H9 (cell line): ENCODE results near the gene DICER1. TPM values are rescaled to one million over a fixed set of nuclear protein-coding genes. Genes with fewer than 3 reads are reported as not detected.
A peak's percentile ranks its signal among the peaks of the same experiment; 100 is the strongest.

Source experiments
- DNase-seq: peaks from one replicate; pipeline ENCODE4 v3.0.0-alpha.2; 2017
- H2AFZ ChIP-seq: one replicate; pipeline ENCODE4 v1.6.1; 2013; ENCODE audit warnings: mild to moderate bottlenecking, low read length, control low read depth, moderate library complexity
- H2AK5ac ChIP-seq: 2 replicates; pipeline ENCODE4 v1.6.1; 2013; ENCODE audit warnings: low read length, control low read depth, mixed read lengths; ENCODE audit not compliant: insufficient read length
- H2BK120ac ChIP-seq: one replicate; pipeline ENCODE4 v1.6.1; 2013; ENCODE audit warnings: low read depth, mild to moderate bottlenecking, low read length, control low read depth, inconsistent platforms; ENCODE audit not compliant: poor library complexity, severe bottlenecking
- H2BK12ac ChIP-seq: 2 replicates; pipeline ENCODE4 v1.6.1; 2013; ENCODE audit warnings: low read length, control low read depth, mixed read lengths, low read depth; ENCODE audit not compliant: insufficient read length
- H2BK15ac ChIP-seq: 2 replicates; pipeline ENCODE4 v1.6.1; 2013; ENCODE audit warnings: low read depth, low read length, control low read depth
- H2BK20ac ChIP-seq: one replicate; pipeline ENCODE4 v1.6.1; 2013; ENCODE audit warnings: low read depth, mild to moderate bottlenecking, low read length, control low read depth, inconsistent platforms; ENCODE audit not compliant: poor library complexity, severe bottlenecking
- H2BK5ac ChIP-seq: 2 replicates; pipeline ENCODE4 v1.6.1; 2013; ENCODE audit warnings: low read length, control low read depth, mixed read lengths; ENCODE audit not compliant: insufficient read length
- H3K14ac ChIP-seq: 2 replicates; pipeline ENCODE4 v1.6.1; 2013; ENCODE audit warnings: low read length, control low read depth; ENCODE audit not compliant: insufficient read depth
- H3K18ac ChIP-seq: 2 replicates; pipeline ENCODE4 v1.6.1; 2013; ENCODE audit warnings: low read depth, mild to moderate bottlenecking, mixed read lengths, low read length, control low read depth; ENCODE audit not compliant: insufficient read length
- H3K23ac ChIP-seq: 2 replicates; pipeline ENCODE4 v1.6.1; 2013; ENCODE audit warnings: low read length, control low read depth, mixed read lengths, low read depth; ENCODE audit not compliant: insufficient read length
- H3K23me2 ChIP-seq: 2 replicates; pipeline ENCODE4 v1.6.1; 2013; ENCODE audit warnings: low read depth, mild to moderate bottlenecking, mixed read lengths, low read length, control low read depth; ENCODE audit not compliant: insufficient read length, poor library complexity, severe bottlenecking
- H3K27ac ChIP-seq: 2 replicates; pipeline ENCODE4 v1.5.1; 2013; ENCODE audit warnings: low read length, control low read depth, mixed read lengths, low read depth; ENCODE audit not compliant: insufficient read length
- H3K27me3 ChIP-seq: 2 replicates; pipeline ENCODE4 v1.6.1; 2013; ENCODE audit warnings: low read length, control low read depth, inconsistent platforms; ENCODE audit not compliant: insufficient read depth
- H3K4ac ChIP-seq: 2 replicates; pipeline ENCODE4 v1.6.1; 2013; ENCODE audit warnings: low read depth, mild to moderate bottlenecking, control low read depth, inconsistent platforms, low read length, moderate library complexity
- H3K4me1 ChIP-seq: 2 replicates; pipeline ENCODE4 v1.6.1; 2013; ENCODE audit warnings: low read length, control low read depth, inconsistent platforms; ENCODE audit not compliant: insufficient read depth
- H3K4me2 ChIP-seq: 2 replicates; pipeline ENCODE4 v1.6.1; 2013; ENCODE audit warnings: low read length, control low read depth, mixed read lengths; ENCODE audit not compliant: insufficient read length, insufficient read depth
- H3K56ac ChIP-seq: 2 replicates; pipeline ENCODE4 v1.6.1; 2013; ENCODE audit warnings: low read depth, mild to moderate bottlenecking, mixed read lengths, low read length, control low read depth; ENCODE audit not compliant: insufficient read length
- H3K79me1 ChIP-seq: 2 replicates; pipeline ENCODE4 v1.6.1; 2013; ENCODE audit warnings: low read depth, mild to moderate bottlenecking, moderate library complexity, low read length, control low read depth, inconsistent platforms; ENCODE audit not compliant: insufficient read depth, poor library complexity, severe bottlenecking
- H3K79me2 ChIP-seq: 2 replicates; pipeline ENCODE4 v1.6.1; 2013; ENCODE audit warnings: low read length, control low read depth, inconsistent platforms; ENCODE audit not compliant: insufficient read depth
- H3K9ac ChIP-seq: 2 replicates; pipeline ENCODE4 v1.6.1; 2013; ENCODE audit warnings: low read length, control low read depth, mixed read lengths; ENCODE audit not compliant: insufficient read length; ENCODE audit errors: extremely low read depth
- H3K9me3 ChIP-seq: one replicate; pipeline ENCODE4 v1.6.1; 2013; ENCODE audit warnings: low read depth, low read length, inconsistent platforms; ENCODE audit not compliant: control insufficient read depth
- H3T11ph ChIP-seq: one replicate; pipeline ENCODE4 v1.6.1; 2013; ENCODE audit warnings: mild to moderate bottlenecking, low read length, control low read depth, inconsistent platforms
- H4K20me1 ChIP-seq: one replicate; pipeline ENCODE4 v1.6.1; 2013; ENCODE audit not compliant: control insufficient read depth, insufficient read length, insufficient read depth
- H4K5ac ChIP-seq: 2 replicates; pipeline ENCODE4 v1.6.1; 2013; ENCODE audit warnings: low read depth, mild to moderate bottlenecking, mixed read lengths, low read length, control low read depth; ENCODE audit not compliant: insufficient read length
- H4K8ac ChIP-seq: replicated peaks from 2 replicates; pipeline ENCODE4 v1.6.1; 2013; ENCODE audit warnings: low read length, control low read depth, mixed read lengths, low read depth; ENCODE audit not compliant: insufficient read length
- H4K91ac ChIP-seq: 2 replicates; pipeline ENCODE4 v1.6.1; 2013; ENCODE audit warnings: low read depth, mild to moderate bottlenecking, moderate library complexity, mixed read lengths, low read length, control low read depth; ENCODE audit not compliant: insufficient read length
- H3K27ac Mint-ChIP-seq, 3 experiments: 2 replicates in 2 of 3; 3 replicates in 1 of 3; pipeline ENCODE4 v1.8.0; 2020 to 2021; ENCODE audit warnings: mixed read lengths in 3 of 3, mild to moderate bottlenecking in 1 of 3, moderate library complexity in 1 of 3
- H3K27me3 Mint-ChIP-seq: 2 replicates; pipeline ENCODE4 v1.8.0; 2021; ENCODE audit warnings: low read depth, mild to moderate bottlenecking, moderate library complexity, mixed read lengths
- H3K36me3 Mint-ChIP-seq, 3 experiments: 2 replicates in 2 of 3; 3 replicates in 1 of 3; pipeline ENCODE4 v1.8.0; 2020 to 2021; ENCODE audit warnings: low read depth in 3 of 3, mixed read lengths in 3 of 3; ENCODE audit not compliant: insufficient read depth in 1 of 3
- H3K4me1 Mint-ChIP-seq, 2 experiments: 2 replicates each; pipeline ENCODE4 v1.8.0; 2020; ENCODE audit warnings: mixed read lengths in 2 of 2
- H3K4me3 Mint-ChIP-seq, 2 experiments: 2 replicates in 1 of 2; 3 replicates in 1 of 2; pipeline ENCODE4 v1.8.0; 2020 to 2021; ENCODE audit warnings: mild to moderate bottlenecking in 2 of 2, mixed read lengths in 2 of 2, moderate library complexity in 1 of 2
- H3K9me3 Mint-ChIP-seq, 2 experiments: 2 replicates in 1 of 2; 3 replicates in 1 of 2; pipeline ENCODE4 v1.8.0; 2020; ENCODE audit warnings: mild to moderate bottlenecking in 2 of 2, mixed read lengths in 2 of 2, moderate library complexity in 1 of 2
- CTCF ChIP-seq: fragments of 200-600 bp; sonication (generic); conservative IDR thresholded peaks from 3 replicates; pipeline ENCODE4 v1.8.0; 2021; ENCODE audit warnings: antibody characterized with exemption, mild to moderate bottlenecking
- WGBS: extraction: QIAGEN DNeasy Blood & Tissue Kit; methylation state at CpG from one replicate; pipeline ENCODE4 v1.1.7; 2013; ENCODE audit warnings: missing lambda C conversion rate, low lambda C conversion rate, mixed read lengths; ENCODE audit not compliant: insufficient read length; ENCODE audit errors: extremely low coverage; 5-methylcytosine and 5-hydroxymethylcytosine counted together
- total RNA-seq: library from RNA; stranded (reverse); gene quantifications from 2 replicates; pipeline ENCODE4 v1.2.1, GENCODE V29; 2021

DICER1 gene
- total RNA-seq, 1 experiment from 2014 or later = 57.0 TPM

GRCh38 chr14:95045106-95045701, 112.1 kb downstream of the DICER1 start:
- Mint-ChIP-seq H3K4me1 (peaks cover 22 to 26% of the 10 kb centered on the region in 2 experiments), H3K36me3 (no peaks in the 10 kb centered on the region; a peak in 1 of 7 replicates), H3K9me3 (no peaks in the 10 kb centered on the region; a peak in 2 of 5 replicates), H3K27ac (no peak overlapping the region), H3K4me3 (no peak overlapping the region), H3K27me3 (peaks cover 67% of the 10 kb centered on the region)
- H3K4me2 ChIP-seq = no peak overlapping the region
- TF ChIP-seq CTCF = no peak
- no peak overlapping the region for H4K5ac ChIP-seq
- H2BK15ac ChIP-seq = no peak overlapping the region
- no peak overlapping the region for H3K4ac ChIP-seq
- H3K27ac ChIP-seq = no peak overlapping the region
- no peak overlapping the region for H2BK5ac ChIP-seq
- H4K8ac ChIP-seq = no peak overlapping the region
- H4K91ac ChIP-seq = no peak overlapping the region
- no peaks in the 10 kb centered on the region for H3K79me2 ChIP-seq
- no peaks in the 10 kb centered on the region for H3K23me2 ChIP-seq
- no peak overlapping the region for H2BK20ac ChIP-seq
- no peaks in the 10 kb centered on the region for H3K9me3 ChIP-seq
- H2AFZ ChIP-seq = no peak overlapping the region
- no peak overlapping the region for H3K18ac ChIP-seq
- H3K79me1 ChIP-seq = no peaks in the 10 kb centered on the region
- no peak overlapping the region; the same call in 1 of the 2 replicates for H3K14ac ChIP-seq
- WGBS = no CpG with 5 or more reads among the region's 13 CpGs
- no peaks in the 10 kb centered on the region for H3K27me3 ChIP-seq
- peak; percentile 21 for DNase-seq
- H4K20me1 ChIP-seq = no peaks in the 10 kb centered on the region
- H3T11ph ChIP-seq = no peak overlapping the region
- H2BK120ac ChIP-seq = no peak overlapping the region
- H3K56ac ChIP-seq = no peak overlapping the region
- no peak overlapping the region for H3K23ac ChIP-seq
- no peak overlapping the region for H3K9ac ChIP-seq
- H2BK12ac ChIP-seq = no peak overlapping the region
- no peak overlapping the region for H2AK5ac ChIP-seq
- H3K4me1 ChIP-seq = no peaks in the 10 kb centered on the region
